ENCODE measurements around the gene GNA12. TPM values are rescaled to one million over a fixed set of nuclear protein-coding genes. Genes with fewer than 3 reads are reported as not detected.

GNA12 gene
- total RNA-seq, 2 experiments from 2014 or later, result 15.1 to 17.9 TPM

GRCh38 chr7:2809903-2810625 lies 34.0 kb downstream of the GNA12 start:
- H3K4me3 Mint-ChIP-seq, result no peak overlapping the region

DNA sequence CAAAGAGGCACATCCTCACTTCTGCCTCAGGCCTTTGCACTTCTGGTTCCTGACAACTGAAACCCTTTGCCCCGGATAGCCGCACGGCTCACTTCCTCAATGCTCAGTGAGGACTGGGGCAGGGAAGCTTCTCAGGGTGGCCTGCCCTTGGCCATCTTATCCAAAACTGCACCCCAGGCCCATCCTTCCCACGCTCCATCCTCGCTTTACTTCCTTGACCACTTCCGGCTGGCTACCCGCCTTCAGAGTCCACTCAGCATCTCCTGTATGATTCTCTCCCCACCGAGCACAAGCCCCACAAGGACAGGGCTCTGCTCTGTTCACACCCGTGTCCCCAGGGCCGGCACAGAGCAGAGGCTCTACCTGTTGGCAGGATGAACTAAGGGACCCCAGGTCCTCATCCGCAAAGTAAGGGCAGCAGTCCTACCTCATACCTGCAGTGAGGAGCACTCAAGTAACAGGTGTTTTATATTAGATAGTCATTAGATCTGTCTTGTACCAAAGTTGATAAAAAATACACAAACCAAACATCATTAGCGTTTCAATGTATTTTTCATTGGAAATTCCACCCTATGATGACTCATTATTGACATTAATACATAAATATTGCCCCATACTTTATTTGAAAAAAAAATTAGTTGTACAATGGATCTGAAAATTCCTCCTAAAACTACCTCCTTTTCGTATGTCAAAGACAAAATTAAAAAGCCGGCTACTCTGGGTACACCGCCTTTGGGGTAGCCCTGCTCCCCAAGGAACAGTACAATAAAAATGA lies 35.0 kb downstream of the GNA12 start:
- Mint-ChIP-seq H3K4me1 (peaks cover 20% of the 10 kb centered on the region), H3K27ac (no peak overlapping the region), H3K27me3 (no peaks in the 10 kb centered on the region), H3K4me3 (no peak overlapping the region), H3K9me3 (no peaks in the 10 kb centered on the region), H3K36me3 (peaks cover 8% of the 10 kb centered on the region)
- no peak for DNase-seq

More at GRCh38 chr7:2809903-2810625, 34.0 kb downstream of the GNA12 start:
- no peaks in the 10 kb centered on the region for H3K27me3 Mint-ChIP-seq
- peaks cover 24% of the 10 kb centered on the region for H3K4me1 Mint-ChIP-seq
- H3K27ac Mint-ChIP-seq, result no peak overlapping the region
- DNase-seq, result no peak
- H3K9me3 Mint-ChIP-seq, result no peaks in the 10 kb centered on the region
- peaks cover 9% of the 10 kb centered on the region for H3K36me3 Mint-ChIP-seq

DNA sequence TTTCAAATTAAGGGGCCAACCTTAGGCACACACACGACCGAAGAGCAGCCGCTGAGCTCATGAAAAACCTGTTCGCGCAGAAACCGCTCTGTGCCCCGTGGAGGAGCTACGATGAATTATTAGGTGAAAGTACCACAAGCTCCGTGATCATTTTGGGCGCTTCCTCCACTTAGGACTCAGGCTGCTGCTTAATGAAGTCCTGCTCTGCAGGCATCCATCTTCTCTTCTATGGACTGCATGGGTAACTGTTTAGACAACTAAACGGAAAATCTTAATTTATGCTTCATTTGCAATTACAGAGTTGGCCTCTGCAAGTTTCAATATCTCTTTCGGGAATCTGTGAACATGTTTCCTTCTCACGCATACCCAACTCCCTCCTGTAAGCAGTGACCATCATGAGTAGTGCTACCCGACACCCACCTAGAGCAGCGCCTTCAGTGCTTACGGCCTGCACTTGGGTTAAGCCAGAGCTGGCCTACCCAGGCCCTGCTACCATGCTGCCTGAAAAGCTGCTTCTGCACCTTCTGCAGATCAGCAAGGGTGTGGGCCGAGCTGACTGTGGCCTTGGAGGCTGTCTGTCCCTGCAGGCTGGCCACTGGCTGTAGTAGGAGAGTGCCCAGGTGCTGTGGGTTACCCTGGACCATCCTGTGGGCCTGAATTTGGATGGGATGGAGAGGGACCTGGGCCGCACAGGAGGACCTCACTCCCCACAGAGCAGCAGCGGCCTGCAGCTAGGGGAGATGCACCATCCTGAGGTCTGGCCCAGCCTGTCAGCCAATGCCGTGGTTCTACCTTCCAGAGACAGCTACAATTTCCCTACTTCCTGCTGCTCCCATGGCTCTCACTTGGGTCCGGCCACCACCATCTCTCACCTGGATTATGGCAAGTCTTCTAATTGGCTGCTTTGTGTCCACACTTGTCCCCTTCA lies 36.0 kb downstream of the GNA12 start:
- peaks cover 19% of the 10 kb centered on the region for H3K4me1 Mint-ChIP-seq
- DNase-seq, result no peak
- no peaks in the 10 kb centered on the region for H3K27me3 Mint-ChIP-seq
- peaks cover 8% of the 10 kb centered on the region for H3K36me3 Mint-ChIP-seq
- no peaks in the 10 kb centered on the region for H3K9me3 Mint-ChIP-seq
- H3K27ac Mint-ChIP-seq, result no peak overlapping the region
- no peak overlapping the region for H3K4me3 Mint-ChIP-seq

GRCh38 chr7:2807460-2807844 lies 36.7 kb downstream of the GNA12 start:
- no peak for DNase-seq
- H3K4me1 Mint-ChIP-seq, result peaks cover 21% of the 10 kb centered on the region
- no peak overlapping the region for H3K4me3 Mint-ChIP-seq
- H3K27me3 Mint-ChIP-seq, result no peaks in the 10 kb centered on the region
- H3K9me3 Mint-ChIP-seq, result no peaks in the 10 kb centered on the region
- H3K27ac Mint-ChIP-seq, result no peak overlapping the region
- H3K36me3 Mint-ChIP-seq, result peaks cover 7% of the 10 kb centered on the region

- Mint-ChIP-seq H3K4me1 (peaks cover 24% of the 10 kb centered on the region), H3K4me3 (no peak overlapping the region), H3K9me3 (no peaks in the 10 kb centered on the region), H3K36me3 (peaks cover 7% of the 10 kb centered on the region), H3K27me3 (no peaks in the 10 kb centered on the region), H3K27ac (no peak overlapping the region)
- DNase-seq, result no peak
Measured at GRCh38 chr7:2806571-2806970, 37.5 kb downstream of the GNA12 start.

- H3K36me3 Mint-ChIP-seq, result peaks cover 2% of the 10 kb centered on the region
- DNase-seq, result no peak
- no peaks in the 10 kb centered on the region for H3K27me3 Mint-ChIP-seq
- no peak overlapping the region for H3K27ac Mint-ChIP-seq
- peaks cover 35% of the 10 kb centered on the region for H3K4me1 Mint-ChIP-seq
- H3K4me3 Mint-ChIP-seq, result no peak overlapping the region
- H3K9me3 Mint-ChIP-seq, result no peaks in the 10 kb centered on the region
Measured at GRCh38 chr7:2805213-2805944, 38.7 kb downstream of the GNA12 start.

GRCh38 chr7:2804227-2804763 lies 39.8 kb downstream of the GNA12 start:
- no peaks in the 10 kb centered on the region for H3K9me3 Mint-ChIP-seq
- H3K4me1 Mint-ChIP-seq, result peaks cover 42% of the 10 kb centered on the region
- H3K27me3 Mint-ChIP-seq, result no peaks in the 10 kb centered on the region
- H3K27ac Mint-ChIP-seq, result no peak overlapping the region
- DNase-seq, result no peak
- no peak overlapping the region for H3K4me3 Mint-ChIP-seq
- H3K36me3 Mint-ChIP-seq, result no peaks in the 10 kb centered on the region

DNA sequence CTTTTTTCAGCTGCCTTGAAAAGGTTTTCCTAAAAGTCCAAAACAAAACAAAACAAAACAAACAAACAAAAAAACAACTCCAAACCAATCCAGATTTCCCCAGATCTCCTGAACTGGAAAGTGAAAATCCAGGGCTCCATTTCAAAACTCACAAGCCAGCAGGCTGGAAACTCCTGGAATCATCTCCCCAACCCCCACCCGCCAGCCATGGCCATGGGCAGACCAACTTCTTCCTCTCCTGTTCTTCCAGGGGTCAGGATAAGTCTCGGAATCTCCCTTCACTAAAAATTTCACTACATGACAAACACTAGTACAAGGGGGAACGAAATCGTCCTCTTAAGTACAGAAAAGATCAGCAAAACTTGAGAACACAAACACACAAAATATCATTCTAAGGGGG lies 40.4 kb downstream of the GNA12 start:
- Mint-ChIP-seq H3K27ac (no peak overlapping the region), H3K9me3 (no peaks in the 10 kb centered on the region), H3K4me1 (peaks cover 40% of the 10 kb centered on the region), H3K4me3 (no peak overlapping the region), H3K27me3 (no peaks in the 10 kb centered on the region), H3K36me3 (no peaks in the 10 kb centered on the region)
- DNase-seq, result no peak

DNA sequence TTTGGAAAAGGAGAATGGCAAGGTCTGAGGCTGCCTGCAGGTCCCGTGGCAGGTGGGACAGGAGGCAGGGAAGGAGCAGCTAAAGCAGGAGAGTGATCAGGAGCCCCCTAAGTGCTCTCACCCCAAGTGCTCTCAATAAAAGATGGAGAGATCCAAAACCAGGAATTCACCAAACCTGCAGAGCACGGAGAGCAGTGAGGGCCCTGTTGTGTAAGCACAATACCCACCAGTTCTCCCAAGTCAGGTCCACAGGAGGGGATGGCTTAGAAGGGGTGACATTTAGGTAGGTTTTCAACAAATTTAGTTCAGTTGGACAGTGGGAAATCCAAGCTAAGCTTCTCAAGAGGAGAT lies 40.8 kb downstream of the GNA12 start:
- DNase-seq, result no peak
- no peaks in the 10 kb centered on the region for H3K9me3 Mint-ChIP-seq
- H3K4me3 Mint-ChIP-seq, result no peak overlapping the region
- H3K27me3 Mint-ChIP-seq, result no peaks in the 10 kb centered on the region
- no peaks in the 10 kb centered on the region for H3K36me3 Mint-ChIP-seq
- no peak overlapping the region for H3K27ac Mint-ChIP-seq
- H3K4me1 Mint-ChIP-seq, result peaks cover 37% of the 10 kb centered on the region

GRCh38 chr7:2802504-2803341 lies 41.4 kb downstream of the GNA12 start:
- Mint-ChIP-seq H3K27me3 (no peaks in the 10 kb centered on the region), H3K36me3 (no peaks in the 10 kb centered on the region), H3K27ac (no peak overlapping the region), H3K9me3 (no peaks in the 10 kb centered on the region), H3K4me3 (no peak overlapping the region), H3K4me1 (peaks cover 42% of the 10 kb centered on the region)
- no peak for DNase-seq

DNA sequence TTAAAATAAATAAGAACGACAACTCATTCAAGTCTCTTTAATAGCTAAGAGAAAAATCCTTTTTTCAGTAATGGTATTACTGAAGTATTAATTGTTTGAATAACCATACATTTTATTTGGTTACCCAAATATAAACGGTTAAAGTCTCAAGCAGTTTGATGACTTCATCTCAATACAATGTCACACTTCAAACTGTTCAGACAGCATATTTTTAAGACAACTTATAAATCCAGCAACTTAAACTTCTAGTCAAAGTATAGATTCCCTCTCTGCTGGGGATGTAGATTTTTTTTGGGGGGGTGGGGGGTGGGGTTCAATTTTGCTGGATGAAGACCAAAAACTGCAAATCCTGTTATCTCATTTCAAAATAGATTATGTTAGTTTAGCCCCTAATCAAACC lies 42.0 kb downstream of the GNA12 start:
- no peak overlapping the region for H3K27ac Mint-ChIP-seq
- no peaks in the 10 kb centered on the region for H3K27me3 Mint-ChIP-seq
- H3K4me3 Mint-ChIP-seq, result no peak overlapping the region
- peaks cover 38% of the 10 kb centered on the region for H3K4me1 Mint-ChIP-seq
- no peak for DNase-seq
- H3K9me3 Mint-ChIP-seq, result no peaks in the 10 kb centered on the region
- H3K36me3 Mint-ChIP-seq, result no peaks in the 10 kb centered on the region

DNA sequence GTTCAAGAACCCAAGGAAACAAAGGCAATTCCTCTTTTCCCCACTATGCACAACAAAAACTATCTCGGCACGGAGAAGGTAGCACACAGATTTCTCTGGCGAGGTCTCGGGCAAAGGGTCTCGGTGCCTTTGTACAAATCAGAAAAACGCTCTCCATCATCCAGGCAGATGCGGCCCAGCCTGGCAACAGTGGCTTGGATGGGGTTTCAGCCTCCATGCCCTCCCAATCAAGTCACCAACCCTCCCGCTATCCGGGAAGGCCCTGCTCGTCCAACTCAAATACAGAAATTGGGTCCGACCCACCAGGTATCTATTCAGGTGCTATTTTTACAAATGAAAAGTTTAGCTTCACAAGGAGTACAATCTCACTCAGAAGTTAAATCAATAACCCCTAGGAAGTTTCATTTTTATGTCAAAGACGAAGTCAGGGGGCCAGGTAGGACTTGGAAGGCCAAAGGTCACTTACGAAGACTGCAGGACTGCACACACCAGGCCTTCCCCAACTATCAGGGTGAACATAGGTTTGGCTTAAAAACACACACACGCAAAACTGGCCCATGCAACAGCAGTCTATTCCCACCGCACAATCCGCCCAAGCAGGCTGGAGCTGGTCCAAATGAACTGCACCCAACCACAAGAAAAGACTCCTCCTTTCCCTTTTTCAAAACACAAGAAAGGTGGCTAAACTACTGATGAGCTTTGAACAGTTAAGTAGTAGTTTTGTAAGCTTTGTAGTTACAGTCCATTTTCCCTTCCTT lies 43.0 kb downstream of the GNA12 start:
- Mint-ChIP-seq H3K27me3 (no peaks in the 10 kb centered on the region), H3K27ac (no peak overlapping the region), H3K36me3 (no peaks in the 10 kb centered on the region), H3K4me1 (peaks cover 38% of the 10 kb centered on the region), H3K4me3 (no peak overlapping the region), H3K9me3 (no peaks in the 10 kb centered on the region)
- DNase-seq, result no peak

GRCh38 chr7:2800220-2800930 lies 43.7 kb downstream of the GNA12 start:
- Mint-ChIP-seq H3K4me1 (peaks cover 38% of the 10 kb centered on the region), H3K27me3 (no peaks in the 10 kb centered on the region), H3K36me3 (no peaks in the 10 kb centered on the region), H3K4me3 (no peak overlapping the region), H3K27ac (no peak overlapping the region), H3K9me3 (no peaks in the 10 kb centered on the region)
- DNase-seq, result no peak
